Measurements from ENCODE around the gene TMX2. TPM values are rescaled to one million over a fixed set of nuclear protein-coding genes. Genes with fewer than 3 reads are reported as not detected.

TMX2 gene
- total RNA-seq, 1 experiment from 2014 or later: 105 TPM

- no peak for DNase-seq (ENCODE audit: low read depth)
Measured at GRCh38 chr11:57764972-57765371, 52.6 kb downstream of the TMX2 start.

- DNase-seq (ENCODE audit: low read depth): no peak
Measured at GRCh38 chr11:57770793-57771192, 58.4 kb downstream of the TMX2 start.

GRCh38 chr11:57771365-57771764, 59.0 kb downstream of the TMX2 start:
- no peak for DNase-seq (ENCODE audit: low read depth)

GRCh38 chr11:57772562-57772961, 60.2 kb downstream of the TMX2 start:
- DNase-seq (ENCODE audit: low read depth): no peak

GRCh38 chr11:57773026-57773598, 60.7 kb downstream of the TMX2 start:
- DNase-seq (ENCODE audit: low read depth): no peak

GRCh38 chr11:57775491-57775890, 63.1 kb downstream of the TMX2 start:
- peak; percentile 60 for DNase-seq (ENCODE audit: low read depth)

GRCh38 chr11:57776031-57776521, 63.7 kb downstream of the TMX2 start:
- peak; percentile 86 for DNase-seq (ENCODE audit: low read depth)

GRCh38 chr11:57776577-57777210, 64.3 kb downstream of the TMX2 start:
- no peak for DNase-seq (ENCODE audit: low read depth)

GRCh38 chr11:57777969-57778317, 65.5 kb downstream of the TMX2 start:
- DNase-seq (ENCODE audit: low read depth): peak; percentile 66

- peak; percentile 100 for DNase-seq (ENCODE audit: low read depth)
Measured at GRCh38 chr11:57778318-57779037, 66.1 kb downstream of the TMX2 start.

- peak; percentile 78 for DNase-seq (ENCODE audit: low read depth)
Measured at GRCh38 chr11:57779276-57779675, 66.9 kb downstream of the TMX2 start.

GRCh38 chr11:57781529-57781943, 69.1 kb downstream of the TMX2 start:
- no peak for DNase-seq (ENCODE audit: low read depth)

- no peak for DNase-seq (ENCODE audit: low read depth)
Measured at GRCh38 chr11:57785072-57785471, 72.7 kb downstream of the TMX2 start.

- DNase-seq (ENCODE audit: low read depth): no peak
Measured at GRCh38 chr11:57786436-57786835, 74.0 kb downstream of the TMX2 start.

GRCh38 chr11:57787006-57787604, 74.7 kb downstream of the TMX2 start:
- DNase-seq (ENCODE audit: low read depth): no peak

GRCh38 chr11:57787920-57788702, 75.7 kb downstream of the TMX2 start:
- peak; percentile 41 for DNase-seq (ENCODE audit: low read depth)

- DNase-seq (ENCODE audit: low read depth): no peak
Measured at GRCh38 chr11:57788703-57789088, 76.3 kb downstream of the TMX2 start.
